ENCODE data around the gene SH3YL1.

GRCh38 chr2:237878-238277 is 26.0 kb downstream of the SH3YL1 start:
- no peak for TF ChIP-seq CTBP1 (IDR thresholded peaks at IDR 0.05; ENCODE audit: borderline replicate concordance)
- no peak for TF ChIP-seq TARDBP (IDR thresholded peaks at IDR 0.05)
- TF ChIP-seq, protein P1, sequence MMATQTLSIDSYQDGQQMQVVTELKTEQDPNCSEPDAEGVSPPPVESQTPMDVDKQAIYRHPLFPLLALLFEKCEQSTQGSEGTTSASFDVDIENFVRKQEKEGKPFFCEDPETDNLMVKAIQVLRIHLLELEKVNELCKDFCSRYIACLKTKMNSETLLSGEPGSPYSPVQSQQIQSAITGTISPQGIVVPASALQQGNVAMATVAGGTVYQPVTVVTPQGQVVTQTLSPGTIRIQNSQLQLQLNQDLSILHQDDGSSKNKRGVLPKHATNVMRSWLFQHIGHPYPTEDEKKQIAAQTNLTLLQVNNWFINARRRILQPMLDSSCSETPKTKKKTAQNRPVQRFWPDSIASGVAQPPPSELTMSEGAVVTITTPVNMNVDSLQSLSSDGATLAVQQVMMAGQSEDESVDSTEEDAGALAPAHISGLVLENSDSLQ (IDR thresholded peaks at IDR 0.05), result no peak
- TF ChIP-seq NFRKB (IDR thresholded peaks at IDR 0.05), result no peak
- TF ChIP-seq FOXK2 (IDR thresholded peaks at IDR 0.05), result no peak
- no peak for TF ChIP-seq FOXA1 (IDR thresholded peaks at IDR 0.05)
- no peak for TF ChIP-seq FOXM1 (IDR thresholded peaks at IDR 0.05; ENCODE audit: borderline replicate concordance)
- no peak for TF ChIP-seq BHLHE40 (IDR thresholded peaks at IDR 0.05; ENCODE audit: borderline replicate concordance)
